Hypothalamus (tissue), 51 donors: ENCODE measurements around the gene PHYHIPL.

Source experiments
- DNase-seq, 51 donors: peaks; one replicate each; lab custom pipeline; 2025; lab: John Stamatoyannopoulos, UW

PHYHIPL gene

GRCh38 chr10:59287587-59288255 is 111.3 kb downstream of the PHYHIPL start:
- DNase-seq: peak in 12 of 51 donors; percentile 14 to 82 (median 38)

GRCh38 chr10:59289853-59290252 is 113.4 kb downstream of the PHYHIPL start:
- no peak for DNase-seq

- no peak for DNase-seq
Measured at GRCh38 chr10:59290448-59290847, 114.0 kb downstream of the PHYHIPL start.
